Measurements from ENCODE around the gene LHX3. TPM values are rescaled to one million over a fixed set of nuclear protein-coding genes. Genes with fewer than 3 reads are reported as not detected.

Gene LHX3
- total and polyA plus RNA-seq, 2 of the 4 experiments (the other 2 are of a cell fraction), result not detected

DNA sequence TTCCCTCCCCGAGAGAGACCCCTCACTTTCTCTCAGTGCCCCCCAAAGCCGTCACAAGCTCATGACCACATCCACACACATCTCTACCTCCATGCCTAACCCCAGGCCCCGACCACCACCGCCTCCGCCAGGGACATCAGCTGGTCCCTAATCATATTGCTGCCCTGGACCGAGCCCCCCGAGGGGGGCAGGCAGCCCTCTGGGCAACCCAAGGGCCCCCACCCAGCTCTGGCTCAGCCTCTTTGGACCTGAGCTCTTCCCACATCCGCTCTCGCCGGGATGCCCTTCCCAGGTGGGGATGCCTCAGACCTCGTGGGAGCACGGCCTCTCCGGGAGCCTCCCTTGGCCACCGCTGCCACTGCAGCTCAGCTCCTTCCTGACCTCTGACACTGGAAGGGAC, 18.5 kb downstream of the LHX3 start:
- Histone ChIP-seq H3K4me3 (ENCODE audit: insufficient read depth, low read depth, low read length) (no peak overlapping the region), H2BK120ac (ENCODE audit: low read depth, low read length) (no peak overlapping the region), H2AFZ (replicated peaks; ENCODE audit: low read length, poor library complexity) (no peak overlapping the region), H3K9me3 (ENCODE audit: control insufficient read depth, insufficient read depth, low read length) (no peaks in the 10 kb centered on the region), H2AK9ac (replicated peaks; ENCODE audit: low read depth, low read length, poor library complexity) (no peak overlapping the region), H3K79me1 (ENCODE audit: low read depth in 1 of 2, low read length in 2 of 2) (no peaks in the 10 kb centered on the region), H3K4me1 (ENCODE audit: control insufficient read depth, insufficient read depth, low read length) (no peaks in the 10 kb centered on the region), H3K23ac (ENCODE audit: low read depth, low read length) (no peak overlapping the region), H2AK5ac (ENCODE audit: low read depth, low read length) (no peak overlapping the region), H4K20me1 (ENCODE audit: insufficient read depth, low read length) (0 out of 2 replicates have a peak, but pooled peaks cover 5% of the 10 kb centered on the region), H2BK20ac (ENCODE audit: low read depth, low read length) (no peak overlapping the region), H4K8ac (ENCODE audit: low read depth in 2 of 2, low read length in 2 of 2) (no peak overlapping the region), H2BK5ac (ENCODE audit: low read depth, low read length, poor library complexity, severe bottlenecking) (no peak overlapping the region), H3K4ac (ENCODE audit: low read depth, low read length) (no peak overlapping the region), H3K14ac (replicated peaks; ENCODE audit: low read depth, low read length) (no peak overlapping the region), H2BK15ac (ENCODE audit: low read depth, low read length) (no peak overlapping the region), H3K27me3 (ENCODE audit: control insufficient read depth, insufficient read depth, low read length) (peaks cover 73% of the 10 kb centered on the region), H3K18ac (ENCODE audit: low read depth, low read length) (no peak overlapping the region), H3K9me1 (ENCODE audit: insufficient read depth, low read length) (no peaks in the 10 kb centered on the region), H4K91ac (ENCODE audit: insufficient read depth, low read depth, low read length) (no peak overlapping the region), H3K27ac (ENCODE audit: insufficient read depth, low read length) (no peak overlapping the region), H3K36me3 (ENCODE audit: control insufficient read depth, insufficient read depth, low read length) (no peaks in the 10 kb centered on the region), H3K9ac (ENCODE audit: low read depth, low read length) (no peak overlapping the region), H3K56ac (ENCODE audit: extremely low read depth, insufficient read depth, low read length) (no peak overlapping the region), H3K4me2 (ENCODE audit: low read depth, low read length) (no peak overlapping the region), H4K5ac (ENCODE audit: low read depth, low read length) (no peak overlapping the region)
- in situ Hi-C loops (cut with MboI; ENCODE audit: low sequenced_read_pairs) (no loop called here), intact Hi-C loops (cut with micrococcal nuclease) (no loop called here), dilution Hi-C loops (cut with HindIII; ENCODE audit: low sequenced_read_pairs, unreplicated experiment) (no loop called here)
- no peak for ATAC-seq (ENCODE audit: low read depth)
- WGBS, 2 experiments (ENCODE audit: extremely low coverage in 2 of 2, insufficient read length in 1 of 2), result 67% methylated on average over 9 of the region's 14 CpGs; no CpG with 5 or more reads in 1 of the 2 experiments
- ChIA-PET POLR2A (ENCODE audit: unreplicated experiment) (no interaction called here), CTCF (no interaction called here)
- TF ChIP-seq NFE2L2 (IDR thresholded peaks at IDR 0.05; ENCODE audit: low read depth, low read length) (no peak), CHD1 (IDR thresholded peaks at IDR 0.05; ENCODE audit: low read depth, low read length) (no peak), FOS (IDR thresholded peaks at IDR 0.05; ENCODE audit: low read depth, low read length) (no peak), CTCF (conservative IDR thresholded peaks at IDR 0.05; ENCODE audit: low read depth, low read length) (no peak), MXI1 (IDR thresholded peaks at IDR 0.05; ENCODE audit: borderline replicate concordance, low read depth, low read length) (no peak), MAFK (IDR thresholded peaks at IDR 0.05; ENCODE audit: low read depth, low read length) (no peak), SMC3 (IDR thresholded peaks at IDR 0.05; ENCODE audit: low read depth, low read length) (no peak), MAZ (IDR thresholded peaks at IDR 0.05; ENCODE audit: borderline replicate concordance, low read depth, low read length) (no peak), RFX5 (IDR thresholded peaks at IDR 0.05; ENCODE audit: low read depth, low read length) (no peak), BHLHE40 (IDR thresholded peaks at IDR 0.05; ENCODE audit: low read depth, low read length) (no peak), RAD21 (IDR thresholded peaks at IDR 0.05; ENCODE audit: low read length) (no peak), CEBPB (IDR thresholded peaks at IDR 0.05; ENCODE audit: low read depth, low read length) (no peak), POLR2A (IDR thresholded peaks at IDR 0.05; ENCODE audit: low read depth, low read length) (no peak), RCOR1 (IDR thresholded peaks at IDR 0.05; ENCODE audit: insufficient replicate concordance, low read length) (no peak)
- TF ChIP-seq, protein P1, sequence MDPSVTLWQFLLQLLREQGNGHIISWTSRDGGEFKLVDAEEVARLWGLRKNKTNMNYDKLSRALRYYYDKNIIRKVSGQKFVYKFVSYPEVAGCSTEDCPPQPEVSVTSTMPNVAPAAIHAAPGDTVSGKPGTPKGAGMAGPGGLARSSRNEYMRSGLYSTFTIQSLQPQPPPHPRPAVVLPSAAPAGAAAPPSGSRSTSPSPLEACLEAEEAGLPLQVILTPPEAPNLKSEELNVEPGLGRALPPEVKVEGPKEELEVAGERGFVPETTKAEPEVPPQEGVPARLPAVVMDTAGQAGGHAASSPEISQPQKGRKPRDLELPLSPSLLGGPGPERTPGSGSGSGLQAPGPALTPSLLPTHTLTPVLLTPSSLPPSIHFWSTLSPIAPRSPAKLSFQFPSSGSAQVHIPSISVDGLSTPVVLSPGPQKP (IDR thresholded peaks at IDR 0.05; ENCODE audit: borderline replicate concordance, low read depth, low read length), result no peak
- TF ChIP-seq, protein P2, sequence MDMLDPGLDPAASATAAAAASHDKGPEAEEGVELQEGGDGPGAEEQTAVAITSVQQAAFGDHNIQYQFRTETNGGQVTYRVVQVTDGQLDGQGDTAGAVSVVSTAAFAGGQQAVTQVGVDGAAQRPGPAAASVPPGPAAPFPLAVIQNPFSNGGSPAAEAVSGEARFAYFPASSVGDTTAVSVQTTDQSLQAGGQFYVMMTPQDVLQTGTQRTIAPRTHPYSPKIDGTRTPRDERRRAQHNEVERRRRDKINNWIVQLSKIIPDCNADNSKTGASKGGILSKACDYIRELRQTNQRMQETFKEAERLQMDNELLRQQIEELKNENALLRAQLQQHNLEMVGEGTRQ (IDR thresholded peaks at IDR 0.05; ENCODE audit: low read depth, low read length), result no peak
- BruUV-seq (replicated peaks), result no TSS peak
- DNase-seq, result no peak

Measured in IMR-90 (cell line).